HCT116 (cell line): ENCODE measurements around the gene CSNK1D. TPM values are rescaled to one million over a fixed set of nuclear protein-coding genes. Genes with fewer than 3 reads are reported as not detected.

ENCODE experiments used
- ATAC-seq: fragments of 200-7000 bp; cut with Tn5 transposase; 2 replicates; pipeline ENCODE4 v1.9.1; 2020; ENCODE audit warnings: mild to moderate bottlenecking, moderate library complexity
- BruUV-seq: library from RNA; stranded (reverse); fragments of 400-500 nt; replicated peaks from 2 replicates; lab custom pipeline; 2021; lab: Mats Ljungman, UMichigan
- CTCF ChIA-PET: fragments of 300-600 bp; sonication (Branson Sonifier 250); formaldehyde crosslinking; loops from one replicate; lab custom pipeline; 2021; ENCODE audit warnings: antibody characterized with exemption; lab: Charles Lee
- POLR2A ChIA-PET: fragments of 300-600, 350-600 bp; sonication (Branson Sonifier 250); formaldehyde crosslinking; loops from one replicate; lab custom pipeline; 2021; ENCODE audit warnings: antibody characterized with exemption; lab: Charles Lee
- RAD21 ChIA-PET, 2 experiments: fragments of 300-600 bp; sonication (Branson Sonifier 250); formaldehyde crosslinking; loops; one replicate each; lab custom pipeline; 2023; ENCODE audit warnings: low total read pairs in 2 of 2; ENCODE audit not compliant: uncharacterized antibody in 2 of 2, unreplicated experiment in 2 of 2, low non-redundant PET in 1 of 2; lab: Charles Lee
- DNase-seq: peaks from one replicate; pipeline ENCODE4 v3.0.0-alpha.2; 2010; ENCODE audit warnings: low read depth, low spot score
- H2AFZ ChIP-seq: fragments of 200-600 bp; shearing (Covaris generic), sonication (generic); 2 replicates; pipeline ENCODE4 v1.6.1; 2017; ENCODE audit warnings: low read depth, mixed run types, mixed read lengths, antibody characterized with exemption, low read length; ENCODE audit not compliant: poor library complexity, severe bottlenecking
- H3K27ac ChIP-seq: 2 replicates; pipeline ENCODE4 v1.5.1; 2012; ENCODE audit warnings: low read depth, low read length
- H3K27me3 ChIP-seq: fragments of 200-600 bp; sonication (generic); 2 replicates; pipeline ENCODE4 v1.6.1; 2016; ENCODE audit warnings: mixed run types, low read length, mixed read lengths; ENCODE audit not compliant: insufficient read depth
- H3K36me3 ChIP-seq, 2 experiments: fragments of 200-500 bp in 1 of 2; fragments of 200-600 bp in 1 of 2; sonication (Bioruptor generic) in 1 of 2; sonication (generic) in 1 of 2; 2 replicates each; pipeline versions ENCODE4 v1.5.1 to v1.6.1; 2014 to 2016; ENCODE audit warnings: low read length in 2 of 2, inconsistent platforms in 1 of 2, mixed read lengths in 1 of 2, mixed run types in 1 of 2; ENCODE audit not compliant: insufficient read depth in 2 of 2, control insufficient read depth in 1 of 2
- H3K4me1 ChIP-seq, 2 experiments: fragments of 200-600 bp in 1 of 2; sonication (generic) in 1 of 2; 2 replicates each; pipeline versions ENCODE4 v1.5.1 to v1.6.1; 2012 to 2017; ENCODE audit warnings: low read length in 2 of 2, inconsistent platforms in 1 of 2, mild to moderate bottlenecking in 1 of 2, mixed read lengths in 1 of 2, mixed run types in 1 of 2, moderate library complexity in 1 of 2; ENCODE audit not compliant: insufficient read depth in 2 of 2, control insufficient read depth in 1 of 2
- H3K4me2 ChIP-seq: fragments of 200-600 bp; sonication (generic); 2 replicates; pipeline ENCODE4 v1.6.1; 2017; ENCODE audit warnings: mixed run types, low read length, mixed read lengths
- H3K4me3 ChIP-seq, 2 experiments: fragments of 200-600 bp in 1 of 2; sonication (generic) in 1 of 2; replicated peaks in 1 of 2; 2 replicates each; pipeline ENCODE4 v1.5.1; 2011 to 2016; ENCODE audit warnings: low read length in 2 of 2, control low read depth in 1 of 2, low read depth in 1 of 2, mild to moderate bottlenecking in 1 of 2, mixed read lengths in 1 of 2, mixed run types in 1 of 2
- H3K79me2 ChIP-seq: fragments of 200-600 bp; sonication (generic); 2 replicates; pipeline ENCODE4 v1.6.1; 2017; ENCODE audit warnings: mild to moderate bottlenecking, mixed run types, low read length, moderate library complexity, mixed read lengths; ENCODE audit not compliant: insufficient read depth
- H3K9ac ChIP-seq: fragments of 200-600 bp; sonication (generic); 2 replicates; pipeline ENCODE4 v1.6.1; 2016; ENCODE audit warnings: low read length, mixed read lengths
- H3K9me2 ChIP-seq: fragments of 200-600 bp; sonication (generic), shearing (Covaris generic); 2 replicates; pipeline ENCODE4 v1.6.1; 2017; ENCODE audit warnings: mixed run types, mild to moderate bottlenecking, moderate library complexity; ENCODE audit not compliant: insufficient read depth
- H3K9me3 ChIP-seq, 2 experiments: fragments of 200-500 bp in 1 of 2; fragments of 200-600 bp in 1 of 2; sonication (Bioruptor generic) in 1 of 2; sonication (generic) in 1 of 2; 2 replicates each; pipeline ENCODE4 v1.6.1; 2014 to 2017; ENCODE audit warnings: low read length in 2 of 2, mixed read lengths in 2 of 2, inconsistent platforms in 1 of 2, low read depth in 1 of 2, mild to moderate bottlenecking in 1 of 2, mixed run types in 1 of 2, moderate library complexity in 1 of 2; ENCODE audit not compliant: control insufficient read depth in 1 of 2, insufficient read depth in 1 of 2
- H4K20me1 ChIP-seq: fragments of 200-600 bp; sonication (generic), shearing (Covaris generic); 2 replicates; pipeline ENCODE4 v1.6.1; 2017; ENCODE audit warnings: mixed run types, mild to moderate bottlenecking, moderate library complexity; ENCODE audit not compliant: insufficient read depth
- CBX3 ChIP-seq: IDR thresholded peaks from 2 replicates; pipeline ENCODE4 v1.6.1; 2012; ENCODE audit warnings: low read depth
- CEBPB ChIP-seq: IDR thresholded peaks from 2 replicates; pipeline ENCODE4 v1.6.1; 2012; ENCODE audit warnings: low read depth
- EGR1 ChIP-seq: IDR thresholded peaks from 2 replicates; pipeline ENCODE4 v1.6.1; 2012; ENCODE audit warnings: low read depth
- ELF1 ChIP-seq: IDR thresholded peaks from 2 replicates; pipeline ENCODE4 v1.6.1; 2012; ENCODE audit warnings: low read depth, borderline replicate concordance
- EZH2 ChIP-seq: fragments of 200-600 bp; sonication (generic); IDR thresholded peaks from 2 replicates; pipeline ENCODE4 v1.6.1; 2017; ENCODE audit warnings: antibody characterized with exemption, mixed run types
- FOSL1 ChIP-seq: IDR thresholded peaks from 2 replicates; pipeline ENCODE4 v1.6.1; 2012; ENCODE audit warnings: low read depth
- POLR2A ChIP-seq: IDR thresholded peaks from 2 replicates; pipeline ENCODE4 v1.7.0; 2011; ENCODE audit warnings: borderline replicate concordance; ENCODE audit not compliant: insufficient read depth, insufficient read length; ENCODE audit errors: extremely low read depth
- POLR2AphosphoS5 ChIP-seq: IDR thresholded peaks from 2 replicates; pipeline ENCODE4 v1.6.1; 2011; ENCODE audit warnings: mild to moderate bottlenecking, low read depth, low read length, moderate library complexity
- RAD21 ChIP-seq: IDR thresholded peaks from 2 replicates; pipeline ENCODE4 v1.6.1; 2012; ENCODE audit warnings: low read depth, mild to moderate bottlenecking
- SIN3A ChIP-seq: IDR thresholded peaks from 2 replicates; pipeline ENCODE4 v1.6.1; 2012; ENCODE audit warnings: low read depth
- SRF ChIP-seq: IDR thresholded peaks from 2 replicates; pipeline ENCODE4 v1.6.1; 2012; ENCODE audit warnings: low read depth
- TCF7L2 ChIP-seq: IDR thresholded peaks from 2 replicates; pipeline ENCODE4 v1.7.0; 2011; ENCODE audit warnings: borderline replicate concordance, inconsistent platforms; ENCODE audit not compliant: insufficient read depth, insufficient read length; ENCODE audit errors: extremely low read depth
- YY1 ChIP-seq: IDR thresholded peaks from 2 replicates; pipeline ENCODE4 v1.6.1; 2011; ENCODE audit warnings: low read length, low read depth, moderate library complexity, mild to moderate bottlenecking; ENCODE audit not compliant: insufficient replicate concordance; ENCODE audit errors: extremely low read depth
- ZFX ChIP-seq: fragments of 450-650 bp; IDR thresholded peaks from 2 replicates; pipeline ENCODE4 v1.6.1; 2017
- ZNF274 ChIP-seq: fragments of 200-500 bp; sonication (Bioruptor generic); IDR thresholded peaks from 2 replicates; pipeline ENCODE4 v1.6.1; 2014; ENCODE audit warnings: mild to moderate bottlenecking, low read depth, low read length, inconsistent platforms
- intact Hi-C: fragments of 100-400 bp; cut with micrococcal nuclease; formaldehyde crosslinking; loops from 2 replicates; pipeline ENCODE4 v1.10.0; 2022
- total RNA-seq: library from RNA; stranded (reverse); gene quantifications from one replicate; pipeline ENCODE4 v1.2.1, GENCODE V29; 2021; ENCODE audit not compliant: unreplicated experiment
- TF ChIP-seq, protein P1 (sequence below): IDR thresholded peaks from 2 replicates; pipeline ENCODE4 v1.6.1; 2012
- TF ChIP-seq, protein P2 (sequence below): IDR thresholded peaks from 2 replicates; pipeline ENCODE4 v1.6.1; 2012
- TF ChIP-seq, protein P3 (sequence below): IDR thresholded peaks from 2 replicates; pipeline ENCODE4 v1.6.1; 2011; ENCODE audit warnings: mild to moderate bottlenecking, low read length, moderate library complexity; ENCODE audit not compliant: insufficient replicate concordance; ENCODE audit errors: extremely low read depth

CSNK1D gene
- total RNA-seq, 1 experiment from 2014 or later, result 176 TPM

DNA sequence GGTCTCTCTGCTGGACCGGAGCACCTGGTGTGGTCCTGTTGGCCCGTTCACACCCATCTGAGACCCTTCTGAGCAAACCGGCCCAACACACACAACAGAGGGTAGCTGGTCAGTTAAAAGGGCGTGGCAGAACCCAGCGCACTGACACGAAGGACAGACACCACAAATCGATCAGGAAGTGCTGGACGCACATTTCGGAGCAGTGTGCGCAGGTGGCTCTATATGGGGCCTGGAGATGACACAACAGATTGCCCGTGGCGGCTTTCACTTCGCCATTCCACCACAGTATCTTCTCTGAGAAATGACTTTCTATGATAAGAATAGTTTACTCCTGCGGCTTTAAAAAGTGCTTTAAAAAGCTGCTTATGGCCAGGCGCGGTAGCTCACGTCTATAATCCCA, 73.4 kb downstream of the CSNK1D start:
- Histone ChIP-seq H3K9ac (no peak overlapping the region), H3K4me3 (no peak overlapping the region), H3K27ac (no peak overlapping the region), H3K79me2 (peaks cover 5% of the 10 kb centered on the region; the same call in 1 of the 2 replicates), H3K36me3 (peaks cover 31 to 33% of the 10 kb centered on the region in 2 experiments; a peak in 3 of 4 replicates), H3K27me3 (no peaks in the 10 kb centered on the region), H3K9me2 (no peaks in the 10 kb centered on the region), H3K9me3 (no peaks in the 10 kb centered on the region), H3K4me1 (peaks cover 14 to 17% of the 10 kb centered on the region in 2 experiments), H3K4me2 (no peak overlapping the region), H4K20me1 (no peaks in the 10 kb centered on the region), H2AFZ (no peak overlapping the region)
- ATAC-seq (no peak), DNase-seq (no peak)
- intact Hi-C loops, result no loop called here
- ChIA-PET CTCF (interaction anchor here (1.2 kb wide), 1 partner anchor 170 kb away, joined by 3 read pairs; no protein-coding TSS in a partner anchor), RAD21 (no interaction called here), POLR2A (no interaction called here)
- no TSS peak for BruUV-seq
- TF ChIP-seq CBX3 (no peak), RAD21 (no peak)
- TF ChIP-seq, protein P1, sequence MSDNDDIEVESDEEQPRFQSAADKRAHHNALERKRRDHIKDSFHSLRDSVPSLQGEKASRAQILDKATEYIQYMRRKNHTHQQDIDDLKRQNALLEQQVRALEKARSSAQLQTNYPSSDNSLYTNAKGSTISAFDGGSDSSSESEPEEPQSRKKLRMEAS, result no peak
- TF ChIP-seq, protein P2, sequence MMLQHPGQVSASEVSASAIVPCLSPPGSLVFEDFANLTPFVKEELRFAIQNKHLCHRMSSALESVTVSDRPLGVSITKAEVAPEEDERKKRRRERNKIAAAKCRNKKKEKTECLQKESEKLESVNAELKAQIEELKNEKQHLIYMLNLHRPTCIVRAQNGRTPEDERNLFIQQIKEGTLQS, result no peak

DNA sequence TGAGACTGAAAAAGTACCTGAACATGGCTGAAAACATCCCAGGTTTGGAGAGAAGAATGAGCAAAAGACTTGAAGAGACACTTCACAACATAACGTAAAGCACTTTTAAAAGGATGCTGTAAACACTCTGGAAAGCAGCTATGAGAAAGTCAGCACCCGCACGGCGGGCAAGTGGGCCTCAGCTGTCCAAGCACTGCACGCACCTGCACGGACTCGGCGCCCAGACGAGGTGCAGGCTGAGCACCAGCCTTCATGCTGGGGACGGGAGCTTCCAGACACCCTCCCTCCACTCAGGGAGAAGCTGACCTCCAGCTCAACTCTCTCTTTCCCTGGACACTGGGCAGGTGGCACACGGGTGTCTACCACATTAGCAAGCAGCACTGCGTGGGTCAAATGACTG, 74.0 kb downstream of the CSNK1D start:
- RAD21 ChIA-PET, result no interaction called here
- H3K4me1 ChIP-seq, result peaks cover 8 to 10% of the 10 kb centered on the region in 2 experiments

More for the DNA sequence above, 74.0 kb downstream of the CSNK1D start:
- ATAC-seq, result no peak
- H3K9me3 ChIP-seq, result no peaks in the 10 kb centered on the region
- BruUV-seq, result no TSS peak
- POLR2A ChIA-PET, result interaction anchor here (0.6 kb wide), 1 partner anchor 1652 kb away, joined by 3 read pairs; no protein-coding TSS in a partner anchor
- TF ChIP-seq, protein P2, result no peak
- TF ChIP-seq TCF7L2 (no peak), FOSL1 (no peak), SRF (no peak), POLR2A (no peak), RAD21 (no peak), CEBPB (no peak), ZFX (no peak), ZNF274 (no peak), SIN3A (no peak), ELF1 (no peak), CBX3 (no peak), POLR2AphosphoS5 (no peak), YY1 (no peak), EGR1 (no peak), EZH2 (no peak)
- TF ChIP-seq, protein P3, sequence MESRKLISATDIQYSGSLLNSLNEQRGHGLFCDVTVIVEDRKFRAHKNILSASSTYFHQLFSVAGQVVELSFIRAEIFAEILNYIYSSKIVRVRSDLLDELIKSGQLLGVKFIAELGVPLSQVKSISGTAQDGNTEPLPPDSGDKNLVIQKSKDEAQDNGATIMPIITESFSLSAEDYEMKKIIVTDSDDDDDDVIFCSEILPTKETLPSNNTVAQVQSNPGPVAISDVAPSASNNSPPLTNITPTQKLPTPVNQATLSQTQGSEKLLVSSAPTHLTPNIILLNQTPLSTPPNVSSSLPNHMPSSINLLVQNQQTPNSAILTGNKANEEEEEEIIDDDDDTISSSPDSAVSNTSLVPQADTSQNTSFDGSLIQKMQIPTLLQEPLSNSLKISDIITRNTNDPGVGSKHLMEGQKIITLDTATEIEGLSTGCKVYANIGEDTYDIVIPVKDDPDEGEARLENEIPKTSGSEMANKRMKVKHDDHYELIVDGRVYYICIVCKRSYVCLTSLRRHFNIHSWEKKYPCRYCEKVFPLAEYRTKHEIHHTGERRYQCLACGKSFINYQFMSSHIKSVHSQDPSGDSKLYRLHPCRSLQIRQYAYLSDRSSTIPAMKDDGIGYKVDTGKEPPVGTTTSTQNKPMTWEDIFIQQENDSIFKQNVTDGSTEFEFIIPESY, result no peak
- TF ChIP-seq, protein P1, result no peak
- H3K9me2 ChIP-seq, result no peaks in the 10 kb centered on the region
- H3K4me3 ChIP-seq, result no peak overlapping the region
- no peak overlapping the region for H3K27ac ChIP-seq
- peaks cover 37 to 40% of the 10 kb centered on the region in 2 experiments; a peak in 3 of 4 replicates for H3K36me3 ChIP-seq
- H3K9ac ChIP-seq, result no peak overlapping the region
- H4K20me1 ChIP-seq, result no peaks in the 10 kb centered on the region
- H2AFZ ChIP-seq, result no peak overlapping the region
- CTCF ChIA-PET, result interaction anchor here (1.2 kb wide), 1 partner anchor 169 kb away, joined by 3 read pairs; no protein-coding TSS in a partner anchor
- intact Hi-C loops, result no loop called here
- no peak overlapping the region for H3K4me2 ChIP-seq
- no peak for DNase-seq
- H3K79me2 ChIP-seq, result peaks cover 5% of the 10 kb centered on the region; the same call in 1 of the 2 replicates
- no peaks in the 10 kb centered on the region for H3K27me3 ChIP-seq
